Measurements from ENCODE around the gene EEF2K. TPM values are rescaled to one million over a fixed set of nuclear protein-coding genes. Genes with fewer than 3 reads are reported as not detected.

Gene EEF2K
- total and polyA plus RNA-seq, 12 donors: 5.1 to 38.9 (median 21.9) TPM

- peak; percentile 37 to 46 for DNase-seq
- peaks cover 0 to 40% (median 0%) of the 10 kb centered on the region in 9 donors for H3K36me3 ChIP-seq
- 61% methylated on average over 18 of the region's 18 CpGs for WGBS, 2 donors
- peak in 7 of 8 donors; percentile 24 to 50 (median 36) for ATAC-seq
- no peaks in the 10 kb centered on the region for H3K9me3 ChIP-seq
- no peak overlapping the region for H3K4me3 ChIP-seq
- TF ChIP-seq, protein P1, sequence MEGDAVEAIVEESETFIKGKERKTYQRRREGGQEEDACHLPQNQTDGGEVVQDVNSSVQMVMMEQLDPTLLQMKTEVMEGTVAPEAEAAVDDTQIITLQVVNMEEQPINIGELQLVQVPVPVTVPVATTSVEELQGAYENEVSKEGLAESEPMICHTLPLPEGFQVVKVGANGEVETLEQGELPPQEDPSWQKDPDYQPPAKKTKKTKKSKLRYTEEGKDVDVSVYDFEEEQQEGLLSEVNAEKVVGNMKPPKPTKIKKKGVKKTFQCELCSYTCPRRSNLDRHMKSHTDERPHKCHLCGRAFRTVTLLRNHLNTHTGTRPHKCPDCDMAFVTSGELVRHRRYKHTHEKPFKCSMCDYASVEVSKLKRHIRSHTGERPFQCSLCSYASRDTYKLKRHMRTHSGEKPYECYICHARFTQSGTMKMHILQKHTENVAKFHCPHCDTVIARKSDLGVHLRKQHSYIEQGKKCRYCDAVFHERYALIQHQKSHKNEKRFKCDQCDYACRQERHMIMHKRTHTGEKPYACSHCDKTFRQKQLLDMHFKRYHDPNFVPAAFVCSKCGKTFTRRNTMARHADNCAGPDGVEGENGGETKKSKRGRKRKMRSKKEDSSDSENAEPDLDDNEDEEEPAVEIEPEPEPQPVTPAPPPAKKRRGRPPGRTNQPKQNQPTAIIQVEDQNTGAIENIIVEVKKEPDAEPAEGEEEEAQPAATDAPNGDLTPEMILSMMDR (IDR thresholded peaks at IDR 0.05): no peak
- peak overlapping the region in 4 of 10 donors; percentile 1 to 41 (median 26) for H3K27ac ChIP-seq
- H3K27me3 ChIP-seq: no peaks in the 10 kb centered on the region
- peaks cover 4 to 50% (median 27%) of the 10 kb centered on the region in 9 donors for H3K4me1 ChIP-seq
- intact Hi-C loops (cut with DNase I): no loop called here
Observed at GRCh38 chr16:22217890-22218730, 12.0 kb downstream of the EEF2K start.

- Histone ChIP-seq H3K27ac (peak overlapping the region in 9 of 10 donors; percentile 18 to 81 (median 60)), H3K4me3 (no peak overlapping the region), H3K4me1 (peaks cover 4 to 46% (median 27%) of the 10 kb centered on the region in 9 donors), H3K27me3 (no peaks in the 10 kb centered on the region), H3K9me3 (no peaks in the 10 kb centered on the region), H3K36me3 (peaks cover 0 to 36% (median 0%) of the 10 kb centered on the region in 9 donors)
- intact Hi-C loops (cut with DNase I): loop anchor here in 1 of 10 donors (1.0 kb wide), 1 partner anchor 13 kb away; no protein-coding TSS in a partner anchor
- DNase-seq (no peak), ATAC-seq (peak in 4 of 8 donors; percentile 3 to 16 (median 10))
- WGBS, 2 donors: 85 to 87% methylated on average over 3 of the region's 3 CpGs
- TF ChIP-seq, protein P1 (IDR thresholded peaks at IDR 0.05): no peak
Observed at GRCh38 chr16:22219389-22220068, 13.5 kb downstream of the EEF2K start.

GRCh38 chr16:22220069-22220440 is 14.0 kb downstream of the EEF2K start:
- ATAC-seq: peak; percentile 44 to 83 (median 79)
- Histone ChIP-seq H3K27ac (peak overlapping the region; percentile 18 to 81 (median 58)), H3K9me3 (no peaks in the 10 kb centered on the region), H3K27me3 (no peaks in the 10 kb centered on the region), H3K36me3 (peaks cover 0 to 31% (median 0%) of the 10 kb centered on the region in 9 donors), H3K4me1 (peaks cover 4 to 46% (median 27%) of the 10 kb centered on the region in 9 donors), H3K4me3 (no peak overlapping the region)
- TF ChIP-seq, protein P1 (IDR thresholded peaks at IDR 0.05): no peak
- intact Hi-C loops (cut with DNase I): loop anchor here in 1 of 10 donors (1.0 kb wide), 1 partner anchor 12 kb away; no protein-coding TSS in a partner anchor
- WGBS, 2 donors: 41 to 46% methylated on average over 11 of the region's 11 CpGs
- DNase-seq: peak; percentile 48 to 66

DNA sequence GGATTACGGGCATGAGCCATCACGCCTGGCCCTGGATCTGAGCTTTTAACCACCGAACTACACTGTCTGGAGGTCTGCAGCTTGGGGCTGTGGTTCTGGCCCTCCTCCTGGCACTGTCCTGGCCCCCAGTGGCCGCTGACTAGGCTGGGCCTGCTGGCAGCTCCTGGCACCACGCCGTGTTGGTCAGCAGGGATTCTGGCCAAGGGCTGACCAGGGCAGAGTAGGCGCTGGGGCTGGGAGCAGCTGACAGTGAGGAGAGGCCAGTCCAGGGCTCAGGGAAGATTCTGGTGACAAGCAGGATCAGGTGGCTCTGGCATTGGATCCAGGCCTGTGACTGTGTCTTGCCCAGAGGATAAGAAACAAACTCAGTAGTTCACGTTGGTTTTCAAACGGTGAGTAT is 14.6 kb downstream of the EEF2K start:
- ATAC-seq (peak; percentile 32 to 82 (median 68)), DNase-seq (peak; percentile 34 to 46)
- H3K36me3 ChIP-seq: peaks cover 0 to 28% (median 0%) of the 10 kb centered on the region in 9 donors
- no peaks in the 10 kb centered on the region for H3K9me3 ChIP-seq
- H3K27me3 ChIP-seq: no peaks in the 10 kb centered on the region
- 46 to 62% methylated on average over 9 of the region's 9 CpGs for WGBS, 2 donors
- H3K4me1 ChIP-seq: peaks cover 4 to 46% (median 27%) of the 10 kb centered on the region in 9 donors
- intact Hi-C loops (cut with DNase I): loop anchor here in 1 of 10 donors (1.0 kb wide), 1 partner anchor 12 kb away; no protein-coding TSS in a partner anchor
- TF ChIP-seq, protein P1 (IDR thresholded peaks at IDR 0.05): no peak
- peak overlapping the region; percentile 18 to 81 (median 58) for H3K27ac ChIP-seq
- H3K4me3 ChIP-seq: no peak overlapping the region

All from heart right ventricle (tissue), 16 donors.